ENCODE data around the gene MAPK12. TPM values are rescaled to one million over a fixed set of nuclear protein-coding genes. Genes with fewer than 3 reads are reported as not detected.
A peak's percentile ranks its signal among the peaks of the same experiment; 100 is the strongest.

MAPK12 gene
- total and polyA plus RNA-seq, 9 of the 15 experiments (the other 6 are each of a cell fraction or from before 2014, with no cell fraction given) = 0.79 to 71.5 (median 32.8) TPM

- no TSS peak for BruUV-seq (replicated peaks)
- Histone ChIP-seq H3K27me3 (ENCODE audit: control insufficient read depth in 2 of 2, insufficient read depth in 2 of 2, low read length in 2 of 2) (no peaks in the 10 kb centered on the region), H3K4me3 (no peak overlapping the region), H3K9me1 (ENCODE audit: control insufficient read depth, insufficient read depth, low read length) (no peaks in the 10 kb centered on the region), H3K27ac (ENCODE audit: extremely low read depth, low read depth, low read length) (no peak overlapping the region), H3K4me1 (replicated peaks in 1 of 2; ENCODE audit: control insufficient read depth in 2 of 2, insufficient read depth in 2 of 2, low read length in 2 of 2) (peaks cover 0 to 37% of the 10 kb centered on the region in 2 experiments; a peak in 2 of 5 replicates), H3K4me2 (ENCODE audit: insufficient read depth, low read length) (no peak overlapping the region), H3K36me3 (ENCODE audit: control insufficient read depth, insufficient read depth, low read length) (peaks cover 59% of the 10 kb centered on the region), H3K79me2 (ENCODE audit: control insufficient read depth, insufficient read depth, low read length) (peaks cover 8% of the 10 kb centered on the region; the same call in 2 of the 3 replicates), H2AFZ (ENCODE audit: low read depth, low read length) (no peak overlapping the region), H4K20me1 (replicated peaks; ENCODE audit: control insufficient read depth, insufficient read depth, low read length) (0 out of 2 replicates have a peak, but pooled peaks cover 3% of the 10 kb centered on the region), H3K9me3 (replicated peaks; ENCODE audit: control insufficient read depth, insufficient read depth, low read depth, low read length) (0 out of 2 replicates have a peak, but pooled peaks cover 2% of the 10 kb centered on the region), H3K9ac (ENCODE audit: insufficient read depth in 1 of 2, low read depth in 2 of 2, low read length in 2 of 2) (no peak overlapping the region)
- peak; percentile 89 for ATAC-seq
- FAIRE-seq = peak; percentile 78
- POLR2A ChIA-PET = no interaction called here
- 61% methylated on average over 17 of the region's 20 CpGs for WGBS (ENCODE audit: insufficient coverage, low coverage, missing lambda C conversion rate)
- DNase-seq (ENCODE audit: extremely low read depth in 1 of 4, low spot score in 3 of 4) = peak; percentile 38 to 72 (median 50)
- in situ Hi-C loops (cut with MboI) = loop anchor here (5.0 kb wide), 1 partner anchor 68 kb away; no protein-coding TSS in a partner anchor
- CTCF ChIA-PET (ENCODE audit: low intra/inter-chr PET ratio) = interaction anchor here (1.9 to 2.4 kb wide), 2 partner anchors 61 to 63 kb away, joined by 10 to 12 read pairs; no protein-coding TSS in a partner anchor
- intact Hi-C loops (cut with micrococcal nuclease) = loop anchor here (1.0 kb wide), 1 partner anchor 61 kb away; no protein-coding TSS in a partner anchor
- TF ChIP-seq NFYB (IDR thresholded peaks at IDR 0.05; ENCODE audit: extremely low read depth, insufficient read length) (no peak), CREB3L1 (IDR thresholded peaks at IDR 0.05; ENCODE audit: borderline replicate concordance, low read depth) (no peak), RB1 (IDR thresholded peaks at IDR 0.05; ENCODE audit: low read depth) (0 out of 2 replicates have a peak, but pooled peaks have one; percentile 29), NFIC (IDR thresholded peaks at IDR 0.05) (peak; percentile 76), EP300 (IDR thresholded peaks at IDR 0.05; ENCODE audit: low read length) (no peak), ZNF695 (CRISPR knock-in tag; IDR thresholded peaks at IDR 0.05) (no peak), CTCF (IDR thresholded peaks at IDR 0.05 in 2 of 3, conservative IDR thresholded peaks at IDR 0.05 in 1 of 3; ENCODE audit: insufficient read depth in 2 of 3, low read depth in 1 of 3, low read length in 3 of 3) (peak; percentile 70 to 79 (median 74)), STAG1 (CRISPR knock-in tag; IDR thresholded peaks at IDR 0.05; ENCODE audit: borderline replicate concordance) (peak; percentile 34; the same call in 1 of the 2 replicates), ZNF511 (CRISPR knock-in tag; IDR thresholded peaks at IDR 0.05) (no peak), HNRNPUL1 (IDR thresholded peaks at IDR 0.05; ENCODE audit: low read length) (no peak), CREM (IDR thresholded peaks at IDR 0.05; ENCODE audit: low read depth) (0 out of 2 replicates have a peak, but pooled peaks have one; percentile 26), CBX1 (IDR thresholded peaks at IDR 0.05; ENCODE audit: low read depth) (no peak), RAD21 (CRISPR knock-in tag; conservative IDR thresholded peaks at IDR 0.05 in 1 of 2, IDR thresholded peaks at IDR 0.05 in 1 of 2) (peak; percentile 39 to 67), ZNF253 (CRISPR knock-in tag; conservative IDR thresholded peaks at IDR 0.05) (no peak)
Observed at GRCh38 chr22:50209893-50210292, 51.6 kb downstream of the MAPK12 start.
